RPMI8226 (cell line): ENCODE data around the gene SULT1A2.
"Not testable (repeated sequence)": the region's sequence is repeated elsewhere in the genome, so short reads cannot be mapped to it uniquely, and the experiment has no call there.

Experiments
- DNase-seq: peaks from one replicate; pipeline ENCODE4 v3.0.0-alpha.2; 2015

SULT1A2 gene

DNA sequence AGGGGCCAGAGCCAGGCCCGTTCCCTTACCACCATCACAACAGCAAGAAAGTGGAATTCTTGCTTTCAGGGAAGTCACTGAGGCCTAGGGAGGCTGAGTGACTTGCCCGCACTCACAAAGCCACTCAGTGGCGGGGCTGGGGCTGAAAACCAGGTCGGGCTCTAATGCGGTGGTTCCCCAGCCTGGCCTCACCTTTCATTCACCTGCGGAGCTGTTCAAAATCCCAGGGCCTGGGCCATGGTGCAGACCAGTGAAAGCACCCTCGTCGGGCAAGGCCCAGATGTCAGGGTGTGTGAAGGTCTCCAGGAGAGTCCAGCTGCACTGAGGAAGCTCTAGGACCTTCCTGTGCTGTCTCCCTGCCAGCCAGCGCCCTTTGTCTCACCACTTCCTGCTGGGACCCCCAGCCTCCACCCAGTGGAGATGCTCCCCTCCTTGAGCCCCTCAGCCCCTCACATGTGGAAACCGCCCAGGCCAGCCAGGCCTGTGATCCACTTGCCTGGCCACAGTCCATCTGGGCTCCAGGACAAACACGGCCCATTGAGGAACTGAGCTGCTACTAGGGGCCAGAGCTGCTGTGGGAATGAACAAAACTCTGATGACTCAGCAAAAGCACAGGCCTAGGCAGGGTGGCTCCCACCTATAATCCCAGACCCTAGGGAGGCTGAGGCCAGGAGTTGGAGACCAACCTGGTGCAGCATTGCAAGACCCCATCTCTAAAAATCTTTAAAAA lies 12.2 kb upstream of the SULT1A2 start:
- DNase-seq, result not testable (repeated sequence)

- DNase-seq, result not testable (repeated sequence)
Observed at GRCh38 chr16:28608496-28608808, 11.6 kb upstream of the SULT1A2 start.

DNA sequence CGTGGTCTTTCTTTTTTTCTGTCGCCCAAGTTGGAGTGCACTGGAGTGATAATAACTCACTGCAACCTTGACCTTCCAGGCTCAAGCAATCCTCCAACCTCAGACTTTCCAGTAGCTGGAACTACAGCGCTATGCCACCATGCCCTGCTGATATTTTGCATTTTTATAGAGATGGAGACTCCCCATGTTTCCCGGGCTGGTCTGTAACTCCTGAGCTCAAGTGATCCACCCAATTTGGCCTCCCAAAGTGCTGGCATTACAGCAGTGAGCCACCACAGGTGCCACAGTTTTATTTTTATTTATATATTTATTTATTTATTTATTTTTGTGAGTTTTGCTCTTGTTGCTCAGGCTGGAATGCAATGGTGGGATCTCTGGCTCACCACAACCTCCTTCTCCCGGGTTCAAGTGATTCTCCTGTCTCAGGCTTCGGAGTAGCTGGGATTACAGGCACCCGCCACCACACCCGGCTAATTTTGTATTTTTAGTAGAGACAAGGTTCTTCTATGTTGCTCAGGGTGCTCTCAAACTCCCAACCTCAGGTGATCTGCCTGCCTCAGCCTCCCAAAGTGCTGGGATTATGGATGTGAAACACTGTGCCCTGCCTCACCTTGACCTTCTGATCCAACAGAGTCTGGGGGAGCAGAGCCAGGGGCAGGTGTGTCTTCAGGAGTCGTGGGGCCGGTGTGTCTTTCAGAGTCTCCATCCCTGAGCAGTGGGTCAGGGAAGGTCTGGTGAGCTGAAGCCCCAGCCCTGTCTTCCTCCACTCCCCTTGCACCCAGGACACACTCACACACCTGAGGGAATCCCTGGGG lies 11.0 kb upstream of the SULT1A2 start:
- DNase-seq, result not testable (repeated sequence)

GRCh38 chr16:28607116-28607623 lies 10.3 kb upstream of the SULT1A2 start:
- DNase-seq, result no peak

DNA sequence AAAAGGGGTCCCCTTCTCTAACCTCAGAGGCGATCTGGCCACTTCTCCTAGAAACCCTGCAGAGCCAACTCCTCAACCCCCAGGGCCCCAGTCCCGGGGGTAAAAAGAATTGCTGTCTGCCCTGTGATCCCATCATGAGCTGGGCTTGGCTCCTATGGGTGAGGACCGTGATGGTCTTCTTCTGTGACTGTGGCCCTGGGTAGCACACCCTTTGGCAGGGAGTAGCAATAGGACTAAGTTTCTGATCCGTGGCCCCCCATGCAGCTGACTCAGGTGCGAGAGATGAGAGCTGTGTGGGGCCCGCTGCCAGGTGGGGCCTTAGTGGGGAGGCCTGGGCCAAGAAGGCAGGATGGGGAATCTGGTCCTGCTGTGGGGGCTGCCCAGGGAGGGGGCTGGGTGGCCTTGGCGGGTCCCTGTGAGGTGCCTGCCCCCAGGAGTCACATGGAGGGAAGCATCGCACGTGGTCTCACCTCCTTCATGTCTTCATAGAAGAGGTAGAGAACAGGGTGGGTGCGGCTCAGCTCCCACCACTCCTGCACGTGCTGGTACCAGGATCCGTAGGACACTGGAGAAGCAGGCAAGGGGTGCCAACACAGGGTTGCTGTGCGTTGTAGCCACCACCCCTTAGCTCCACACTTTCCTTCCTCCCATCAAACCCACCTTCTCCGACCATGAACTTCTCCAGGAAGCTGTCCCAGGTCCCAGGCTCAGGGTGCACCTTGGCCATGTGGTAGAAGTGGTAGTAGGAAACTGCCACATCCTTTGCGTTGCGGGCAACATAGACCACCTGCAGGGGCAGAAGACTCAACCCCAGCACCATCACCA lies 9.7 kb upstream of the SULT1A2 start:
- DNase-seq, result no peak

- DNase-seq, result no peak
Observed at GRCh38 chr16:28604186-28604565, 7.3 kb upstream of the SULT1A2 start.

GRCh38 chr16:28603381-28604185 lies 6.7 kb upstream of the SULT1A2 start:
- no peak for DNase-seq

- DNase-seq, result no peak
Observed at GRCh38 chr16:28602529-28602928, 5.7 kb upstream of the SULT1A2 start.

GRCh38 chr16:28602062-28602461 lies 5.2 kb upstream of the SULT1A2 start:
- not testable (repeated sequence) for DNase-seq

- DNase-seq, result not testable (repeated sequence)
Observed at GRCh38 chr16:28601589-28601988, 4.7 kb upstream of the SULT1A2 start.

DNA sequence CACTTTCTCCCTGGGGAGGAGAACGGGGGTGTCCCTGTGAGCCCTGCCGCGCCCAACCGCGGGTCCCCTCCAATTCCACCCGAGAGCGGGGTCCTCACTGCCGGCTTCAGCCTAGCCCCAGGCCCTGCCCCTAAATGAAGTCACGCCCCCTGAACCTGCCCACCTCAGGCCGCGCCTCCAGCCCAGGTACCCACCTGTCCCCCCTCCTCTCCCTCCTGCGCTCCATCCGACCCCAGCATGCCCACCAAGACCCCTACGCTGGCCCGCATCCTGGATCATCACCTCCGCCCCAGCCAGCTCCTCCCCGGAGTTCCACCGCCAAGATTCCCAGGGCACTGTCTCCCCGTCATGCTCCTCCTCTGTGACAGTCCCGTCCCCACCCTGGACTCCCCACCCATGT lies 4.1 kb upstream of the SULT1A2 start:
- not testable (repeated sequence) for DNase-seq

GRCh38 chr16:28599377-28600285 lies 2.8 kb upstream of the SULT1A2 start:
- not testable (repeated sequence) for DNase-seq

DNA sequence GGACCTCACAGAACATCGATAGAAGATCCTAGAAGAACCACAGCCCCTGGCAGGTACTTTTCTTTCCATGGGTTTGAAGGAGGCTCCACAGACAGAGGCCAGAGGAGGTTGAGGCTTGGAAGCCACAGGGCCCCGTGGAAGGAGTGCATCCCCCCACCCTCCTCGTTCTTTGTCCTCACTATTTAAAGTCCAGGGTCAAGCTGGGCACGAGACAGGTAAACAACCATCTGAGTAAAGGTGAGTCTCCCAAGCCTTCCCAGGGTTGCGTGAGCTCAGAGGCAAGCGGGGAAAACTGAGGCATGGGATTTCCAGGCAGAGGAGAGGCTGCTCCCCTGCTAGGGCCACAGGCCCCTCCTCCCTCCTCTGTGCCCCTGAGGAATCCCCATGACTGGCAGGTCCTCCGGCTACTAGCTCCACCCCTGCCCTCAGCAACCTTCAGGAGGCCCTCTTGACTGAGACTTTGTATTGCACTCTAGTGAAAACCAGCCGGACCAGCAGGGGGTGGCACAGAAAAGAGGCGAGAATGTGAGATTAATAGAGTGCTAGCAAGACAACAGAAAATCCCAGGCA lies 927 bp upstream of the SULT1A2 start:
- peak; percentile 76 for DNase-seq

DNA sequence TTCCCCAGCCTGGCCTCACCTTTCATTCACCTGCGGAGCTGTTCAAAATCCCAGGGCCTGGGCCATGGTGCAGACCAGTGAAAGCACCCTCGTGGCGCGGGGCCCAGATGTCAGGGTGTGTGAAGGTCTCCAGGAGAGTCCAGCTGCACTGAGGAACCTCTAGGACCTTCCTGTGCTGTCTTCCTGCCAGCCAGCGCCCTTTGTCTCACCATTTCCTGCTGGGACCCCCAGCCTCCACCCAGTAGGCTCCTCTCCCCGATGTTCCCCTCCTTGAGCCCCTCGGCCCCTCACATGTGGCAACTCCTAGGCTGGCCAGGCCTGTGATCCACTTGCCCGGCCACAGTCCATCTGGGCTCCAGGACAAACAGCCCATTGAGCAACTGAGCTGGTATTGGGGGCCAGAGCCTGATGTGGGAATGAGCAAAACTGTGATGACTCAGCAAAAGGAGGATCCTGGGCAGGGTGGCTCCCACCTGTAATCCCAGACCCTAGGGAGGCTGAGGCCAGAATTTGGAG lies 677 bp downstream of the SULT1A2 start:
- no peak for DNase-seq

DNA sequence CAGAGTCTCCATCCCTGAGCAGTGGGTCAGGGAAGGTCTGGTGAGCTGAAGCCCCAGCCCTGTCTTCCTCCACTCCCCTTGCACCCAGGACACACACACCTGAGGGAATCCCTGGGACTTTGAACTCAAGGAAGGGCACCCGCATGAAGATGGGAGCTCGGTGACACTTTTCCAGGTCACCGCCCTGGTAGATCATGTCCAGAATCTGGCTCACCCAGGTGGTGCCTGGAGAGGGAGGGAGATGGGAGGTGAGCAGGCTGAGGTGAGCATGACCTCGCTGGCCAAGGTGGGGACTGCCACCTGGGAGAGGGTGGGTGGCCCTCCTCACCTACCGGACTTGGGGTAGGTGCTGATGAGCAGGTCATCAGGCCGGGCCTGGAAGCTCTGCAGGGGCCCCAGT lies 1.4 kb downstream of the SULT1A2 start:
- not testable (repeated sequence) for DNase-seq

GRCh38 chr16:28592979-28593553 lies 3.8 kb downstream of the SULT1A2 start:
- no peak for DNase-seq

GRCh38 chr16:28592511-28592910 lies 4.3 kb downstream of the SULT1A2 start:
- no peak for DNase-seq

GRCh38 chr16:28591355-28591754 lies 5.5 kb downstream of the SULT1A2 start:
- no peak for DNase-seq

GRCh38 chr16:28590384-28591340 lies 6.2 kb downstream of the SULT1A2 start:
- DNase-seq, result no peak
